GM18519 (cell line): ENCODE data around the gene PCNX2.

Source experiments
- ATAC-seq: cut with Tn5 transposase; IDR thresholded peaks from one replicate; pipeline ENCODE4 v1.9.1; 2021; ENCODE audit warnings: mild to moderate bottlenecking, moderate library complexity; ENCODE audit not compliant: unreplicated experiment, low FRiP score

Gene PCNX2

GRCh38 chr1:233237647-233238046 lies 57.9 kb downstream of the PCNX2 start:
- ATAC-seq = no peak

DNA sequence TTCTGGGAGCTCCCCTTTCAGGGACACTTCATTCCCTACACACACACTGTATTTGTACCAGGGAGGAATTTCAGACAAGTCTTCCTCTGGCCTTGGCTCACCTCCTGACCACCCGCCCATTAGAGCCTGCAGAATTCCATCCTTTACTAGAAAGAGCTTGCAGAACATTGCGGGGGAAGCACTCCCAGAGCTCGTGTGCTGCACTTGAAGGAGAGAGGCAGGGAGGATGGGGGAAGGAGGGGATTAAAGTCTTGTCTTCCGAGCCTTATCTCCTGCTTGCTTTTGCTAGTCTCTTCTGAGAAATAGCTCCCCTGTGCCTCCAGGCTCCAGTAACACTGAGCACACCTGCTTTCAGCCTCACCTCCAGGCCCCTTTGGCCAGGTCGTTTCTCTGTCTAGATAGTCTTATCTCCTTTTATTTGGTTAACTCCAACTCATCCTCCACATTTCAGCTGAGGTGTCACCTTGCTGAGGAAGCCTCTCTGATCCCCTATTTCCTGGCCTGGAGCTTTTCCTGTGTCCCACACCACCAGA lies 62.0 kb downstream of the PCNX2 start:
- ATAC-seq = no peak

- no peak for ATAC-seq
Observed at GRCh38 chr1:233230011-233230410, 65.5 kb downstream of the PCNX2 start.

DNA sequence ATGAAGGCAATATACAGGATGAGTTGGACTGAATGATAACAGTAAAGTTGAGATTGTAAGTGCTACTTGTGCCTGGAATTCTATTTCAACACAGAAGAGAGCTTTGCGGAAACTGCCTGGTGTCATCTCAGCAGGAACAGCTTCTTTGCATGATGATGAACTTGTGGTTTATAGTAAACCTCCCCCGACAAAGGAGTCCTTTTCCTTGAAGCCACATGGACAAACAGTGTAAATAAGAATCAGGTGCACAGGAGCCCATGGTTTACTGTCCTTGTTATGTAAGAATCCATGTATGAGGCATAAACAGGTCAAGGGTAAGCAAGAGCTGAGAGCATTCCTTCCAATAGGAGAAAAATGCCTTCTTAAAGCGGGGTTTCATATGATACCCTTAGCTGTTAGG lies 66.2 kb downstream of the PCNX2 start:
- ATAC-seq = no peak

GRCh38 chr1:233227930-233228465 lies 67.5 kb downstream of the PCNX2 start:
- ATAC-seq = no peak

- ATAC-seq = no peak
Observed at GRCh38 chr1:233224311-233224710, 71.2 kb downstream of the PCNX2 start.

GRCh38 chr1:233217832-233218231 lies 77.7 kb downstream of the PCNX2 start:
- no peak for ATAC-seq

GRCh38 chr1:233216009-233216408 lies 79.5 kb downstream of the PCNX2 start:
- ATAC-seq = no peak

DNA sequence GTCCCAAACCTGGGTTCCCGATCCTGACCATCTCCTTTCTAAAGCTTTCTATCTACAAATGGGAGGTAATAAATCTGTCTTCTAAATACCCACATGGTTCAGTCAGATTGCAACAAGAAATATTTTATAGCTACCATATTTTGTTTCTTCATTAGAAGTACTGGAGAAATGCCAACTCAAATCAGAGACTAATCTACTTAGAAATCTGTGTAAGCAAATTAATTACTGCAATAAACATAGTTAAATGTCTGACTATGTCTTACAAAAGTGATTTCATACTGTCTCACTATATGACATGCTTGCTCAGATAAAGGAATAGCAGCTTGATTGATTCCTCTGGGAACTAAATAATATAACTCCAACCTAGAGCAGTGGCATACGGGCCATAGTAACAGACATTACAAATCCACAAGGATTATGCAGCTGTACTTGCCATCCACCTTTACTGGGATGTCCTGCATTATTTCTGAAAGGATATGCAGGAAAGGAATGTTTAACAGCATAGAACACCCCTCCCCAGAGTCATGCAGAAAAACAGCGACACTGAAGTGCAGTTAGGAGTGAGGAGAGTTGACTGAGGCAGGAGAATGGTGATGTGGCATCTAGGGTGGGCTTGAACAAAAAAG lies 80.3 kb downstream of the PCNX2 start:
- ATAC-seq = no peak

DNA sequence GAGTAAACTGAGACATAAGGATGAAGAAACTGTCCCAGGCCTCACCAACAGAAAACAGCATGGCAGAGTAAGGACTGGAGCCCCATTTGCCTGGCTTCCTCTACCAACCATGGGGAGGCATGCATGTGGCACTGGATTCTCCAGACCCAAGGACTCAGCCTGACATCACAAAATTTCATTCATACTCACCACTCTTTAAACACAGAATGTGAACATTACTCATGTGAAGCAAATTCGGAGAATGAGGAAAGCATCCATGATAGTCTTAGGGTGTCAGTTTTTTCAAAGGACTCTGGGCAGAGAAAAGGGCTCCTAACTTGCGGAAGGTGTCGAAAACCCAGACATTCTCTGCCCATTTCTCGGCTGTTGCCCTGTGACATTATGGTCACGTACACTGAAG lies 83.9 kb downstream of the PCNX2 start:
- no peak for ATAC-seq

GRCh38 chr1:233211106-233211505 lies 84.4 kb downstream of the PCNX2 start:
- ATAC-seq = no peak

DNA sequence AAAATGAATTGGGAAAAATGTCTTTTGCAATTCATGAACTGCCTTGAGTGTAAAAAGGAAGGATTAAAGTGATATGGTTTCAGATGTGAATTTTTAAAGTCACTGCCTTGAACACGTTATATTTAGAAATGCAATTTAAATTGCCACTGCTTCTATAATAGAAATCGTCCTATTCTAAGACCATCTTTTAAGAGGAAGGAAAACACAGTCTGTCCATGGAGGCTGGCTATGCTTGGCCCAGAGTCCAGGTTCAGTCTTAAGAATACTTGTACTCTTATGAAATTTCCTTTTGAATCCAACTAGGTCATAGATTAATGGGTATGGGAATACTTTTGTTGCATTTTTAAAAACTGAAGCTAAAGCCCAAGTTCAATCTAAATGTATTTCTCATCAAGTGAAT lies 86.0 kb downstream of the PCNX2 start:
- no peak for ATAC-seq

DNA sequence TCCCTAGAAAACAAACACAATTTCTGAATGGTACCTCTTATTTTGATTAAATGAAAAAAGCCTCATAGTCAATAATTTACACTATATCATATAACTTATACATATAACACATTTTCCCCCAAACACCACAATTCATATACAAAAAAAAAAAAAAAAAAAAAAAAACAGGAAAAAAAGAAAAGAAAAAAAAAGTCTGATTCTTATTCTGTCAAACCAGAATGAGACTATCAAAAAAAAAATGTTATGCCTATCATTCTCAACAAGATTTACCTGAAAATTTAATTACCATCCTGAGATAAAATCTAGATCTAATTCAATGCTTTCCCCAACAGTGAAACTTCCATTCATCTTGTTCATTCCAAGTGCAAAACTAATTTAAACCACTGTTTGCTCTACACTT lies 86.8 kb downstream of the PCNX2 start:
- no peak for ATAC-seq

DNA sequence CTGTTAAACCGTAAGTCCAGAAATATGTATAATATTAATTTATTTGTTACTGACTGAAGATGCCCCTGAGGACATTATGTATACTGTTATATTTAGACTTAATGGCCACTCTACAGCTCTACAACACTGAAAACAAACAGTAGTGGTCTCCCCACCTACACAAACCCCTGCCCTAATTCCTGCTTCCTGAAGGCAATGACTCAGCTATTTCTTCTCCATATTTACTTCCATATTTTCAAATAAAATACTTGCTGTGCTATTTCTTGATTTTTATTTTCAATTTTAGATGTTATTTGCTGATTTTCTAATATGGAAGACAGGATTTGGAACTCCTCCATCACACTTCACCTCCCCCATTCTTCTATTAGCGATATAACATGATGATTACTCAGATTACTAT lies 97.6 kb downstream of the PCNX2 start:
- ATAC-seq = no peak

DNA sequence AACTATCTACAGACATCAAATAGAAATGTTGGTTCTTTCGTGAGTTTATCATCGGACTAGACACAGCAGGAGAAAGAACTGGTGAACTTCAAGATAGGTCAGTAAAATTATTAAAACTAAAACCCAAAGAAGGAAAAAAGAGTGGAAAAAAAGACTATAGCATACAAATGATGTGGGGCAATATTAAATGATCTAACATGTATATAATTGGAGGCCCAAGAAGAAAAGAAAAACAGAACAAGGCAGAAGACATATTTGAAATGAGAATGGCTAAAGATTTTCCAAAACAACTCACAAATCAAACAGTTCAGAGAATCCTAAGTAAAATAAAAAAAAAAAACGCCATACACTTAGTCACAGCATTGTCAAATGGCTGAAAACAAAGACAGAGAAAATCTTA lies 101.8 kb downstream of the PCNX2 start:
- no peak for ATAC-seq

- ATAC-seq = no peak
Observed at GRCh38 chr1:233190987-233191386, 104.5 kb downstream of the PCNX2 start.

GRCh38 chr1:233189526-233189925 lies 106.0 kb downstream of the PCNX2 start:
- no peak for ATAC-seq

DNA sequence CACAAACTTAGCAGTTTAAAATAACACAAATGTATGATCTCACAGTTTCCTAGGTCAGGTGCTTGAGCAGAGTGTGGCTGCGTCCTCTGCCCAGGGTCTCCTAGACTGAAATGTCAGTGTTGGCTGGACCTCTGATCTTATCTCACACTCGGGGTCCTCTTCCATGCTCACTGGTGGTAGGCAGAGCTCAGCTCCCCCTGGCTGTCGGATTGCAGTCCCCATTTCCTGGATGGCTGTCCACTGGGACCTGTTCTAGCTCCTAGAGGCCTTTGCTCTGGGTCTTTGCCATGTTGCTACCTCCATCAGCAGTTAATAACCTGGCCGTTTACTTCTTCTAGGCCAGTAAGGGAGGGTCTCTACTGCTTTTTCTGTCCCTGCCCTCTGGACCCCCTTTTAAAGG lies 107.5 kb downstream of the PCNX2 start:
- ATAC-seq = no peak

DNA sequence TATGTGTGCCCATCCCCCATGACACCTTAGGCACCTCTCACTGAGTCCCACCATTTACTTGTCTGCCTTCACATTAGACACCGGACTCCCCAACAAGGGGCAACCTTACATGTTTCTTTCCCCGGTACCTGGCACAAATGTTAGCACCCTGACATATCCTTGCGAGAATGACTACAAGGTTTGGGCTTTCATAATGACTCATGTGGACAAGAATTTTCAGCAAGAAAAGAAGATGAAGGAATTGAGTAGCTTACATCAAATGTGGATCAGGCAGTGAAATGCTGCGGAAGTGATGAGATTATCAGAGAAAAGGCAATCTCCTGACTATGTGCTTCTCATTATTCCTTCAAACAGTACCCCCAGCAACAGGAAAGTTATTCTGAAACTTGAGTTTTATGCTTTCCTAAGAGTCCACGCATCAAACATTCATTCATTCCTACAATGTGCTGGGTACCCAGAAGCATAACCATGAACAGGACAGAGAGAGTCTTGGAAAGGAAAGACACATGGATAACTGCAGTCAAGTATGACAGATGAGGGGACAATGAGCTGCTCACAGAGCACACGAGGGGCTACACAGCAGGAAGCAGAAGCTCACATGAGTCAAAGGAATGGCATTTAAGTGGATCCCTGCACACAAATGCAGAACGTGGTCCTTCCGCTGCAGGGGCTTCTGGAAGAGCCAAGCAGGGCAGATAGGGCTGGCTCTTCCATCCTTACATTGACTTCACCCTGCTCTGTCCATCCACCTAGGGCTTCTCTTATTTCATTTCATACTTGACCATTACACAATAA lies 112.1 kb downstream of the PCNX2 start:
- ATAC-seq = no peak

GRCh38 chr1:233182587-233182986 lies 112.9 kb downstream of the PCNX2 start:
- ATAC-seq = no peak

GRCh38 chr1:233180641-233181364 lies 114.7 kb downstream of the PCNX2 start:
- no peak for ATAC-seq
